GM23338 (cell line): Measurements from ENCODE around the gene HECTD2. TPM values are rescaled to one million over a fixed set of nuclear protein-coding genes. Genes with fewer than 3 reads are reported as not detected.
"Not testable (repeated sequence)": the region's sequence is repeated elsewhere in the genome, so short reads cannot be mapped to it uniquely, and the experiment has no call there.

ENCODE experiments used
- ATAC-seq: fragments of 200-7000 bp; cut with Tn5 transposase; 3 replicates; pipeline ENCODE4 v1.9.1; 2020
- DNase-seq: peaks from one replicate; pipeline ENCODE4 v3.0.0-alpha.2; 2015; ENCODE audit warnings: low spot score
- H2AFZ ChIP-seq: fragments of 200-600 bp; sonication (generic); 2 replicates; pipeline ENCODE4 v1.8.0; 2016; ENCODE audit warnings: antibody characterized with exemption, mild to moderate bottlenecking, moderate library complexity
- H3F3A ChIP-seq: fragments of 200-600 bp; sonication (generic); replicated peaks from 2 replicates; pipeline ENCODE4 v1.8.0; 2017; ENCODE audit warnings: antibody characterized with exemption, mixed run types, low read depth
- H3K27ac ChIP-seq: fragments of 200-600 bp; sonication (generic); 2 replicates; pipeline ENCODE4 v1.6.1; 2016; ENCODE audit warnings: low read depth
- H3K27me3 ChIP-seq: fragments of 200-600 bp; sonication (generic); 2 replicates; pipeline ENCODE4 v1.8.0; 2016; ENCODE audit warnings: mild to moderate bottlenecking, mixed run types, moderate library complexity; ENCODE audit not compliant: insufficient read depth
- H3K36me3 ChIP-seq: fragments of 200-600 bp; sonication (generic); 2 replicates; pipeline ENCODE4 v1.8.0; 2016; ENCODE audit warnings: mild to moderate bottlenecking; ENCODE audit not compliant: insufficient read depth
- H3K4me1 ChIP-seq: fragments of 200-600 bp; sonication (generic); 2 replicates; pipeline ENCODE4 v1.8.0; 2016; ENCODE audit warnings: mild to moderate bottlenecking, moderate library complexity; ENCODE audit not compliant: insufficient read depth
- H3K4me2 ChIP-seq: fragments of 200-600 bp; sonication (generic); 2 replicates; pipeline ENCODE4 v1.7.1; 2017; ENCODE audit warnings: mixed run types
- H3K4me3 ChIP-seq: fragments of 200-600 bp; sonication (generic); 2 replicates; pipeline ENCODE4 v1.6.1; 2016; ENCODE audit warnings: mixed run types
- H3K79me2 ChIP-seq: fragments of 200-600 bp; sonication (generic); replicated peaks from 2 replicates; pipeline ENCODE4 v1.8.0; 2017; ENCODE audit warnings: mild to moderate bottlenecking; ENCODE audit not compliant: insufficient read depth
- H3K9me2 ChIP-seq: fragments of 200-600 bp; sonication (generic); 2 replicates; pipeline ENCODE4 v1.8.0; 2017; ENCODE audit not compliant: insufficient read depth
- H4K20me1 ChIP-seq: fragments of 200-600 bp; sonication (generic); replicated peaks from 2 replicates; pipeline ENCODE4 v1.8.0; 2017; ENCODE audit warnings: mild to moderate bottlenecking; ENCODE audit not compliant: insufficient read depth
- H3K27ac Mint-ChIP-seq: 2 replicates; pipeline ENCODE4 v1.8.0; 2020; ENCODE audit warnings: inconsistent platforms, mild to moderate bottlenecking, moderate library complexity, mixed read lengths
- H3K27me3 Mint-ChIP-seq: 3 replicates; pipeline ENCODE4 v1.8.0; 2022; ENCODE audit warnings: low read depth, mild to moderate bottlenecking, moderate library complexity, mixed read lengths, inconsistent platforms; ENCODE audit not compliant: insufficient read depth, poor library complexity
- H3K36me3 Mint-ChIP-seq: 3 replicates; pipeline ENCODE4 v1.8.0; 2021; ENCODE audit warnings: low read depth, mild to moderate bottlenecking, inconsistent platforms, moderate library complexity, mixed read lengths
- H3K4me1 Mint-ChIP-seq: 3 replicates; pipeline ENCODE4 v1.8.0; 2020; ENCODE audit warnings: mild to moderate bottlenecking, inconsistent platforms, mixed read lengths
- H3K4me3 Mint-ChIP-seq: 3 replicates; pipeline ENCODE4 v1.8.0; 2021; ENCODE audit warnings: moderate library complexity, mild to moderate bottlenecking, inconsistent platforms, mixed read lengths
- H3K9me3 Mint-ChIP-seq: 3 replicates; pipeline ENCODE4 v1.8.0; 2020; ENCODE audit warnings: moderate library complexity, mild to moderate bottlenecking, inconsistent platforms, mixed read lengths
- CREB1 ChIP-seq: fragments of 250-450 bp; sonication (Bioruptor Pico); IDR thresholded peaks from 2 replicates; pipeline ENCODE4 v1.5.0; 2020; ENCODE audit warnings: low read depth, mild to moderate bottlenecking, moderate library complexity
- ETS1 ChIP-seq: IDR thresholded peaks from 2 replicates; pipeline ENCODE4 v1.6.1; 2016; ENCODE audit warnings: antibody characterized with exemption
- EZH2phosphoT487 ChIP-seq: fragments of 200-600 bp; sonication (generic); IDR thresholded peaks from one replicate; pipeline ENCODE4 v1.8.1; 2018; ENCODE audit warnings: antibody characterized with exemption; ENCODE audit not compliant: unreplicated experiment
- JUNB ChIP-seq: IDR thresholded peaks from one replicate; pipeline ENCODE4 v1.6.1; 2016; ENCODE audit warnings: antibody characterized with exemption; ENCODE audit not compliant: unreplicated experiment
- NANOG ChIP-seq: IDR thresholded peaks from 2 replicates; pipeline ENCODE4 v1.6.1; 2016; ENCODE audit warnings: antibody characterized with exemption, borderline replicate concordance
- POLR2AphosphoS5 ChIP-seq: IDR thresholded peaks from 2 replicates; pipeline ENCODE4 v1.6.1; 2016; ENCODE audit warnings: antibody characterized with exemption, low read depth
- REST ChIP-seq: IDR thresholded peaks from one replicate; pipeline ENCODE4 v1.6.1; 2018; ENCODE audit warnings: antibody characterized with exemption; ENCODE audit not compliant: unreplicated experiment
- STAT1 ChIP-seq: IDR thresholded peaks from one replicate; pipeline ENCODE4 v1.6.1; 2016; ENCODE audit warnings: antibody characterized with exemption; ENCODE audit not compliant: unreplicated experiment
- ZNF331 ChIP-seq: fragments of 250-450 bp; sonication (Bioruptor Pico); IDR thresholded peaks from 2 replicates; pipeline ENCODE4 v1.5.0; 2020; ENCODE audit warnings: low read depth, mild to moderate bottlenecking, moderate library complexity
- polyA plus RNA-seq: library from polyadenylated mRNA; unstranded; fragments of >200 nt; fragmentation: Nextera tagmentation; extraction: Ambion mirVana; gene quantifications from 2 replicates; pipeline ENCODE4 v1.2.1, GENCODE V29; 2016
- total RNA-seq: library from RNA; depleted of rRNA; stranded (reverse); fragments of >200 nt; shearing (Covaris generic); gene quantifications from 2 replicates; pipeline ENCODE4 v1.2.3, GENCODE V29; 2014

HECTD2 gene
- total and polyA plus RNA-seq, 2 experiments from 2014 or later, result 8.5 to 14.4 TPM

- no peak for TF ChIP-seq REST
- TF ChIP-seq CREB1 (CRISPR knock-in tag), result no peak
- TF ChIP-seq ZNF331, result no peak
- TF ChIP-seq EZH2phosphoT487, result no peak
- no peak for TF ChIP-seq STAT1
- TF ChIP-seq NANOG, result no peak
Observed at GRCh38 chr10:91434041-91434440, 23.9 kb downstream of the HECTD2 start (continued).

DNA sequence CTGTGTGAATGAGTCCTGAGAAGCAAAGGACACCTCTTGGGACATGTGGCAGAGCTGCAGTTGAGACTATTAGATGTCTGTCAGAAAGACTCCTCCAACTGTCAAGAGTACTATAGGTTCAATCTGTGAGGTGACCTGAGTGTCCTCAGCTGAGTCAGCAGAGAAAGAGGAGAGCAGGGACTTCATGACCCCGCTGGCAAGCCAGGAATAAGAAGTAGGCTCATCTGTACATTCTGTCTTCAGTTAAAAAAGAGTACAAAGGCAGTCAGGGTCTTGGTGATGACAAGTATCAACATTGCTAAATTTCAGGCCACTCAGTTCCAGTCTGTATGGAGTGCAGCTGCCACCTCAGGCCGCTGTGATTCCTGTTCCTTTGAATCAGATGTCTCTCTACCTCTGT, 25.1 kb downstream of the HECTD2 start:
- no peak overlapping the region for H3K27ac ChIP-seq
- no peaks in the 10 kb centered on the region for H3K9me2 ChIP-seq
- H2AFZ ChIP-seq, result no peak overlapping the region
- TF ChIP-seq JUNB, result no peak
- no peak for TF ChIP-seq EZH2phosphoT487
- no peak for TF ChIP-seq NANOG
- no peak for TF ChIP-seq POLR2AphosphoS5
- no peak for TF ChIP-seq ETS1
- no peak for TF ChIP-seq STAT1
- H3K4me1 Mint-ChIP-seq, result no peaks in the 10 kb centered on the region
- H3K36me3 ChIP-seq, result peaks cover 7% of the 10 kb centered on the region; the same call in 1 of the 2 replicates
- no peaks in the 10 kb centered on the region for H3F3A ChIP-seq
- H3K36me3 Mint-ChIP-seq, result peaks cover 24% of the 10 kb centered on the region; the same call in 2 of the 3 replicates
- no peaks in the 10 kb centered on the region for H3K79me2 ChIP-seq
- H3K4me3 ChIP-seq, result no peak overlapping the region
- ATAC-seq (no peak), DNase-seq (no peak)
- no peak overlapping the region for H3K4me2 ChIP-seq
- no peaks in the 10 kb centered on the region for H3K27me3 Mint-ChIP-seq
- no peaks in the 10 kb centered on the region; the same call in 1 of the 2 replicates for H4K20me1 ChIP-seq
- no peak overlapping the region for H3K4me3 Mint-ChIP-seq
- H3K4me1 ChIP-seq, result no peaks in the 10 kb centered on the region
- H3K27ac Mint-ChIP-seq, result no peak overlapping the region
- no peaks in the 10 kb centered on the region for H3K27me3 ChIP-seq
- H3K9me3 Mint-ChIP-seq, result peaks cover 4% of the 10 kb centered on the region; the same call in 1 of the 3 replicates

DNA sequence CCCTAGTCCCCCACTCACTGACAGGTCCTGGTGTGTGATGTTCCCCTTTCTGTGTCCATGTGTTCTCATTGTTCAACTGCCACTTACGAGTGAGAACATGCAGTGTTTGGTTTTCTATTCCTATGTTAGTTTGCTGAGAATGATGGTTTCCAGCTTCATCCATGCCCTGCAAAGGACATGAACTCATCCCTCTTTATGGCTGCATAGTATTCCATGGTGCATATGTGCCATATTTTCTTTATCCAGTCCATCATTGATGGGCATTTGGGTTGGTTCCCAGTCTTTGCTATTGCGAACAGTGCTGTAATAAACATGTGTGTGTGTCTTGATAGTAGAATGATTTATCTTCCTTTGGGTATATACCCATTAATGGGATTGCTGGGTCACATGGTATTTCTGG, 28.1 kb downstream of the HECTD2 start:
- H2AFZ ChIP-seq, H4K20me1 ChIP-seq, H3F3A ChIP-seq, H3K27me3 ChIP-seq, H3K4me1 ChIP-seq, DNase-seq, H3K9me2 ChIP-seq, ATAC-seq, H3K27ac ChIP-seq, H3K9me3 Mint-ChIP-seq, H3K27me3 Mint-ChIP-seq, H3K27ac Mint-ChIP-seq, H3K79me2 ChIP-seq, H3K4me1 Mint-ChIP-seq, H3K4me3 ChIP-seq, H3K4me2 ChIP-seq, H3K4me3 Mint-ChIP-seq, H3K36me3 ChIP-seq: not testable (repeated sequence)
- peaks cover 24% of the 10 kb centered on the region; the same call in 2 of the 3 replicates for H3K36me3 Mint-ChIP-seq
